NB4 (cell line): ENCODE results near the gene FOXP1.

Experiments used
- CTCF ChIP-seq: IDR thresholded peaks from one replicate; pipeline ENCODE4 v1.5.1; 2012; ENCODE audit warnings: low read depth, low read length
- POLR2A ChIP-seq: IDR thresholded peaks from 2 replicates; pipeline ENCODE4 v1.6.1; 2011; ENCODE audit warnings: mild to moderate bottlenecking; ENCODE audit not compliant: insufficient read length; ENCODE audit errors: extremely low read depth

- TF ChIP-seq POLR2A (no peak), CTCF (no peak)
These were observed 54.7 kb downstream of the FOXP1 start for GRCh38 chr3:71528816-71529215.
